Daoy (cell line): ENCODE data around the gene TAF15. TPM values are rescaled to one million over a fixed set of nuclear protein-coding genes. Genes with fewer than 3 reads are reported as not detected.

ENCODE experiments used
- DNase-seq: peaks from one replicate; pipeline ENCODE4 v3.0.0-alpha.2; 2015; ENCODE audit warnings: low read depth
- total RNA-seq: library from RNA; depleted of rRNA; stranded (reverse); fragments of >200 nt; shearing (Covaris generic); gene quantifications from 2 replicates; pipeline ENCODE4 v1.2.3, GENCODE V29; 2014

The TAF15 gene
- total RNA-seq, 1 experiment from 2014 or later = 15.9 TPM

- DNase-seq = no peak
Measured at GRCh38 chr17:35872196-35872980, 63.1 kb downstream of the TAF15 start.

GRCh38 chr17:35875072-35875799, 66.0 kb downstream of the TAF15 start:
- no peak for DNase-seq

- DNase-seq = no peak
Measured at GRCh38 chr17:35875800-35876139, 66.5 kb downstream of the TAF15 start.

- DNase-seq = no peak
Measured at GRCh38 chr17:35876534-35876933, 67.2 kb downstream of the TAF15 start.

GRCh38 chr17:35877345-35878029, 68.2 kb downstream of the TAF15 start:
- DNase-seq = no peak

GRCh38 chr17:35878361-35878760, 69.1 kb downstream of the TAF15 start:
- DNase-seq = no peak

GRCh38 chr17:35879773-35880654, 70.7 kb downstream of the TAF15 start, which contains the start of gene CCL5:
CCL5 (minus strand) TSS chr17:35880360.
- peak; percentile 25 for DNase-seq

GRCh38 chr17:35889241-35889640, 80.0 kb downstream of the TAF15 start:
- DNase-seq = no peak

GRCh38 chr17:35889818-35890773, 80.8 kb downstream of the TAF15 start:
- DNase-seq = peak; percentile 68

GRCh38 chr17:35890774-35891155, 81.5 kb downstream of the TAF15 start:
- no peak for DNase-seq

GRCh38 chr17:35891269-35891668, 82.0 kb downstream of the TAF15 start:
- DNase-seq = no peak

- DNase-seq = peak; percentile 30
Measured at GRCh38 chr17:35892091-35893035, 83.1 kb downstream of the TAF15 start.

- no peak for DNase-seq
Measured at GRCh38 chr17:35893751-35894150, 84.5 kb downstream of the TAF15 start.

GRCh38 chr17:35894206-35894605, 84.9 kb downstream of the TAF15 start:
- no peak for DNase-seq

GRCh38 chr17:35895636-35896587, 86.6 kb downstream of the TAF15 start:
- DNase-seq = no peak
